Measurements from ENCODE around the gene ANXA2R. TPM values are rescaled to one million over a fixed set of nuclear protein-coding genes. Genes with fewer than 3 reads are reported as not detected.

The ANXA2R gene
- polyA plus RNA-seq, 1 of the 3 experiments (the other 2 are of a cell fraction), result 1.9 TPM

DNA sequence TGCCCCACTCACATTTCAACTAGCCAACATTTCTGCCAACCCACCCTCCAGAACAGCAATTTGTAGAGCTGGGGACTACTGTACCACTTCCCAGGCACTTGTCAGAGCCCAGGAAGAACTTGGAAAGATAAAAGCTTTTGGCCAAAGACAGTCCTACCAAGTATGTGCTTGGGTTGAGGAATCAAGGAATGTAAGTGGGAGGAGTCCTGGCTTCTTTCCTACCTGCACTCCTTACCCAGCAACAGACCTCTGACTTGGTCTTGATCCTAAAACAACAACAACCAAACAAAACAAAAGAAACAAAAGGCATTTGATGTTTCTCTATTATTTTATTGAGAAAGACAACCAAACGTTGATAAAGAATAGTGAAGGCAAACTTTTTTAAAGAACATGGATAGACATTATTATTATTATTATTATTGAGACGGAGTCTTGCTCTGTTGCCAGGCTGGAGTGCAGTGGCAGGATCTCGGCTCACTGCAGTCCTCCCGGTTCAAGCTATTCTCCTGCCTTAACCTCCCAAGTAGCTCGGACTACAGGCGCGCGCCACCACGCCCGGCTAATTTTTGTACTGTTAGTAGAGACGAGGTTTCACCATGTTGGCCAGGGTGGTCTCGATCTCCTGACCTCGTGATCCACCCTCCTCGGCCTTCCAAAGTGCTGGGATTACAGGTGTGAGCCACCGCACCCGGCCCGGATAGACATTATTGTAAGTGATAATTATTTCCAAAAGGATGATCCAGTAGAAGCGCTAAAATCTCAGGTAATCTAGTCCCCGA lies 33.5 kb downstream of the ANXA2R start:
- ChIA-PET CTCF (interaction anchor here (1.1 to 2.0 kb wide), 4 partner anchors 11 to 35 kb away, joined by 3 to 12 read pairs (median 4); no protein-coding TSS in a partner anchor), POLR2A (no interaction called here)
- no peaks in the 10 kb centered on the region for H4K20me1 ChIP-seq (ENCODE audit: insufficient read depth)
- H3K4me3 ChIP-seq (ENCODE audit: low read depth in 2 of 2, low read length in 1 of 2), result peak overlapping the region; percentile 51 to 60; a peak in 2 of 4 replicates
- H3K4me1 ChIP-seq (ENCODE audit: control insufficient read depth in 1 of 2, insufficient read depth in 2 of 2, low read depth in 1 of 2, low read length in 1 of 2), result peaks cover 0 to 4% of the 10 kb centered on the region in 2 experiments; a peak in 1 of 4 replicates
- H3K9ac ChIP-seq, result no peak overlapping the region
- H3K27ac ChIP-seq (ENCODE audit: low read depth in 2 of 2, low read length in 1 of 2), result peak overlapping the region; percentile 83 to 90; a peak in 3 of 4 replicates
- peak overlapping the region; percentile 81 for H3K4me2 ChIP-seq
- WGBS (ENCODE audit: low lambda C conversion rate), result 73% methylated on average over 16 of the region's 19 CpGs
- no peak for TF ChIP-seq USF2 (IDR thresholded peaks at IDR 0.05; ENCODE audit: borderline replicate concordance, low read depth, low read length)
- TF ChIP-seq, protein P1, sequence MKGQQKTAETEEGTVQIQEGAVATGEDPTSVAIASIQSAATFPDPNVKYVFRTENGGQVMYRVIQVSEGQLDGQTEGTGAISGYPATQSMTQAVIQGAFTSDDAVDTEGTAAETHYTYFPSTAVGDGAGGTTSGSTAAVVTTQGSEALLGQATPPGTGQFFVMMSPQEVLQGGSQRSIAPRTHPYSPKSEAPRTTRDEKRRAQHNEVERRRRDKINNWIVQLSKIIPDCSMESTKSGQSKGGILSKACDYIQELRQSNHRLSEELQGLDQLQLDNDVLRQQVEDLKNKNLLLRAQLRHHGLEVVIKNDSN (IDR thresholded peaks at IDR 0.05; ENCODE audit: borderline replicate concordance, low read depth), result no peak
- TF ChIP-seq RXRA (IDR thresholded peaks at IDR 0.05; ENCODE audit: borderline replicate concordance, low read depth), result no peak
- TF ChIP-seq, protein P2, sequence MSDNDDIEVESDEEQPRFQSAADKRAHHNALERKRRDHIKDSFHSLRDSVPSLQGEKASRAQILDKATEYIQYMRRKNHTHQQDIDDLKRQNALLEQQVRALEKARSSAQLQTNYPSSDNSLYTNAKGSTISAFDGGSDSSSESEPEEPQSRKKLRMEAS (IDR thresholded peaks at IDR 0.05; ENCODE audit: low read depth), result no peak
- TF ChIP-seq MXI1 (IDR thresholded peaks at IDR 0.05; ENCODE audit: low read depth, low read length), result no peak
- no peak for TF ChIP-seq MEF2A (IDR thresholded peaks at IDR 0.05; ENCODE audit: borderline replicate concordance, low read depth)
- no peak for TF ChIP-seq NRF1 (IDR thresholded peaks at IDR 0.05; ENCODE audit: low read depth, low read length)
- TF ChIP-seq IRF3 (IDR thresholded peaks at IDR 0.05; ENCODE audit: low read depth, low read length), result no peak
- TF ChIP-seq FOXM1 (IDR thresholded peaks at IDR 0.05; ENCODE audit: low read depth), result no peak
- no peak for TF ChIP-seq GATA2 (CRISPR knock-in tag; IDR thresholded peaks at IDR 0.05)
- no peak for TF ChIP-seq ELF1 (IDR thresholded peaks at IDR 0.05)
- TF ChIP-seq TCF12 (IDR thresholded peaks at IDR 0.05), result no peak
- no peak for TF ChIP-seq PBX3 (IDR thresholded peaks at IDR 0.05)
- TF ChIP-seq, protein P3, sequence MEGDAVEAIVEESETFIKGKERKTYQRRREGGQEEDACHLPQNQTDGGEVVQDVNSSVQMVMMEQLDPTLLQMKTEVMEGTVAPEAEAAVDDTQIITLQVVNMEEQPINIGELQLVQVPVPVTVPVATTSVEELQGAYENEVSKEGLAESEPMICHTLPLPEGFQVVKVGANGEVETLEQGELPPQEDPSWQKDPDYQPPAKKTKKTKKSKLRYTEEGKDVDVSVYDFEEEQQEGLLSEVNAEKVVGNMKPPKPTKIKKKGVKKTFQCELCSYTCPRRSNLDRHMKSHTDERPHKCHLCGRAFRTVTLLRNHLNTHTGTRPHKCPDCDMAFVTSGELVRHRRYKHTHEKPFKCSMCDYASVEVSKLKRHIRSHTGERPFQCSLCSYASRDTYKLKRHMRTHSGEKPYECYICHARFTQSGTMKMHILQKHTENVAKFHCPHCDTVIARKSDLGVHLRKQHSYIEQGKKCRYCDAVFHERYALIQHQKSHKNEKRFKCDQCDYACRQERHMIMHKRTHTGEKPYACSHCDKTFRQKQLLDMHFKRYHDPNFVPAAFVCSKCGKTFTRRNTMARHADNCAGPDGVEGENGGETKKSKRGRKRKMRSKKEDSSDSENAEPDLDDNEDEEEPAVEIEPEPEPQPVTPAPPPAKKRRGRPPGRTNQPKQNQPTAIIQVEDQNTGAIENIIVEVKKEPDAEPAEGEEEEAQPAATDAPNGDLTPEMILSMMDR (IDR thresholded peaks at IDR 0.05), result no peak
- TF ChIP-seq GABPA (IDR thresholded peaks at IDR 0.05; ENCODE audit: low read depth), result no peak
- TF ChIP-seq CHD2 (IDR thresholded peaks at IDR 0.05; ENCODE audit: low read length, partially characterized antibody), result no peak
- TF ChIP-seq EP300 (IDR thresholded peaks at IDR 0.05; ENCODE audit: borderline replicate concordance in 1 of 2, low read depth in 1 of 2, low read length in 1 of 2), result no peak
- TF ChIP-seq TAF1 (IDR thresholded peaks at IDR 0.05; ENCODE audit: borderline replicate concordance, low read depth, low read length), result no peak
- no peaks in the 10 kb centered on the region for H3K79me2 ChIP-seq (ENCODE audit: insufficient read depth)
- H3K9me3 ChIP-seq, result no peaks in the 10 kb centered on the region
- no peaks in the 10 kb centered on the region; the same call in 1 of the 2 replicates for H3K27me3 ChIP-seq (ENCODE audit: insufficient read depth)
- no peaks in the 10 kb centered on the region for H3K9me2 ChIP-seq
- H2AFZ ChIP-seq (ENCODE audit: low read depth), result peak overlapping the region; percentile 94
- H3K36me3 ChIP-seq (replicated peaks in 1 of 2; ENCODE audit: control insufficient read depth in 1 of 2, insufficient read depth in 2 of 2, low read length in 1 of 2), result no peaks in the 10 kb centered on the region
- DNase-seq, result no peak
- no peaks in the 10 kb centered on the region for H3F3A ChIP-seq (replicated peaks; ENCODE audit: insufficient read depth)
